ENCODE data around the gene CAPG.
"Not testable (repeated sequence)": the region's sequence is repeated elsewhere in the genome, so short reads cannot be mapped to it uniquely, and the experiment has no call there.

CAPG gene

GRCh38 chr2:85420536-85421259 is 10.5 kb upstream of the CAPG start:
- DNase-seq (ENCODE audit: low read depth, low spot score): peak; percentile 83

GRCh38 chr2:85419009-85419675 is 9.0 kb upstream of the CAPG start:
- DNase-seq (ENCODE audit: low read depth, low spot score): no peak

GRCh38 chr2:85418132-85419008 is 8.2 kb upstream of the CAPG start, which contains the start of gene SH2D6:
TSS of gene SH2D6 (plus strand) at chr2:85418714. CDS start at chr2:85429466, 10,752 bp downstream.
- peak; percentile 70 for DNase-seq (ENCODE audit: low read depth, low spot score)

GRCh38 chr2:85415980-85416650 is 5.9 kb upstream of the CAPG start:
- DNase-seq (ENCODE audit: low read depth, low spot score): no peak

GRCh38 chr2:85414761-85415553 is 4.8 kb upstream of the CAPG start:
- DNase-seq (ENCODE audit: low read depth, low spot score): no peak

- not testable (repeated sequence) for DNase-seq (ENCODE audit: low read depth, low spot score)
Observed at GRCh38 chr2:85414421-85414759, 4.2 kb upstream of the CAPG start.

GRCh38 chr2:85413592-85414420 is 3.6 kb upstream of the CAPG start:
- no peak for DNase-seq (ENCODE audit: low read depth, low spot score)

- no peak for DNase-seq (ENCODE audit: low read depth, low spot score)
Observed at GRCh38 chr2:85411405-85411748, 1.2 kb upstream of the CAPG start.

GRCh38 chr2:85410584-85411404 is 628 bp upstream of the CAPG start:
- no peak for DNase-seq (ENCODE audit: low read depth, low spot score)

- DNase-seq (ENCODE audit: low read depth, low spot score): no peak
Observed at GRCh38 chr2:85405201-85406059, 4.7 kb downstream of the CAPG start.

- DNase-seq (ENCODE audit: low read depth, low spot score): no peak
Observed at GRCh38 chr2:85401844-85402243, 8.3 kb downstream of the CAPG start.

- DNase-seq (ENCODE audit: low read depth, low spot score): no peak
Observed at GRCh38 chr2:85401464-85401805, 8.7 kb downstream of the CAPG start.

- no peak for DNase-seq (ENCODE audit: low read depth, low spot score)
Observed at GRCh38 chr2:85400541-85401463, 9.4 kb downstream of the CAPG start.

- no peak for DNase-seq (ENCODE audit: low read depth, low spot score)
Observed at GRCh38 chr2:85400023-85400422, 10.1 kb downstream of the CAPG start.

- DNase-seq (ENCODE audit: low read depth, low spot score): no peak
Observed at GRCh38 chr2:85399183-85399455, 11.0 kb downstream of the CAPG start.

- DNase-seq (ENCODE audit: low read depth, low spot score): no peak
Observed at GRCh38 chr2:85398426-85399182, 11.6 kb downstream of the CAPG start.

GRCh38 chr2:85397925-85398331 is 12.2 kb downstream of the CAPG start:
- DNase-seq (ENCODE audit: low read depth, low spot score): no peak
